K562 (cell line): Measurements from ENCODE around the gene RTL10. TPM values are rescaled to one million over a fixed set of nuclear protein-coding genes. Genes with fewer than 3 reads are reported as not detected.

Source experiments
- ATAC-seq: fragments of 200-7000 bp; cut with Tn5 transposase; 3 replicates; pipeline ENCODE4 v1.9.1; 2020; ENCODE audit warnings: moderate library complexity
- BruUV-seq: library from RNA; stranded (reverse); fragments of 400-500 nt; replicated peaks from 2 replicates; lab custom pipeline; 2021; lab: Mats Ljungman, UMichigan
- CTCF ChIA-PET: fragments of 300-600 bp; formaldehyde crosslinking; extraction: SDS; loops from one replicate; lab custom pipeline; 2021; ENCODE audit warnings: low intra/inter-chr PET ratio; lab: Yijun Ruan, JAX
- POLR2A ChIA-PET: fragments of 300-600, 350-650 bp; sonication (Branson Sonifier 250); formaldehyde crosslinking; extraction: SDS; loops from one replicate; lab custom pipeline; 2021; ENCODE audit warnings: antibody characterized with exemption, inconsistent platforms; lab: Yijun Ruan, JAX
- DNase-seq, 4 experiments: peaks; one replicate each; pipeline versions ENCODE4 v3.0.0 to v3.0.0-alpha.2; 2011 to 2018; ENCODE audit warnings: low spot score in 3 of 4, mixed read lengths in 3 of 4; ENCODE audit errors: extremely low read depth in 1 of 4
- FAIRE-seq: peaks from 2 replicates; lab custom pipeline; 2011; peaks lifted over from hg19 to GRCh38; lab: Jason Lieb, UNC
- H2AFZ ChIP-seq: 2 replicates; pipeline ENCODE4 v1.6.0; 2011; ENCODE audit warnings: low read depth, low read length, control low read depth, inconsistent platforms
- H3K27ac ChIP-seq: fragments of 200-600 bp; 3 replicates; pipeline ENCODE4 v1.8.0; 2011; ENCODE audit warnings: low read depth, mild to moderate bottlenecking, control low read depth, inconsistent platforms, low read length, moderate library complexity, mixed read lengths; ENCODE audit errors: extremely low read depth
- H3K27me3 ChIP-seq, 2 experiments: fragments of 300-600 bp in 1 of 2; 2 replicates in 1 of 2; 3 replicates in 1 of 2; pipeline versions ENCODE4 v1.6.0 to v1.8.0; 2011; ENCODE audit warnings: inconsistent platforms in 2 of 2, low read length in 2 of 2, mild to moderate bottlenecking in 1 of 2, mixed read lengths in 1 of 2, moderate library complexity in 1 of 2; ENCODE audit not compliant: control insufficient read depth in 2 of 2, insufficient read depth in 2 of 2
- H3K36me3 ChIP-seq: fragments of 300-600 bp; 3 replicates; pipeline ENCODE4 v1.8.0; 2011; ENCODE audit warnings: mild to moderate bottlenecking, low read length, inconsistent platforms; ENCODE audit not compliant: control insufficient read depth, insufficient read depth
- H3K4me1 ChIP-seq, 2 experiments: fragments of 200-600 bp in 1 of 2; replicated peaks in 1 of 2; 2 replicates in 1 of 2; 3 replicates in 1 of 2; pipeline versions ENCODE4 v1.5.1 to v1.8.0; 2011; ENCODE audit warnings: inconsistent platforms in 2 of 2, low read length in 2 of 2, mild to moderate bottlenecking in 1 of 2, mixed read lengths in 1 of 2, moderate library complexity in 1 of 2; ENCODE audit not compliant: control insufficient read depth in 2 of 2, insufficient read depth in 2 of 2
- H3K4me2 ChIP-seq: 2 replicates; pipeline ENCODE4 v1.6.1; 2011; ENCODE audit warnings: low read length, control low read depth, inconsistent platforms, mixed read lengths; ENCODE audit not compliant: insufficient read depth
- H3K4me3 ChIP-seq: fragments of 200-600 bp; sonication (generic), shearing (Covaris generic); 2 replicates; pipeline ENCODE4 v1.5.1; 2016; ENCODE audit warnings: control low read depth, inconsistent platforms
- H3K79me2 ChIP-seq: fragments of 200-600 bp; 3 replicates; pipeline ENCODE4 v1.8.0; 2011; ENCODE audit warnings: low read length, inconsistent platforms; ENCODE audit not compliant: control insufficient read depth, insufficient read depth
- H3K9ac ChIP-seq, 2 experiments: 2 replicates each; pipeline versions ENCODE4 v1.6.0 to v1.6.1; 2011; ENCODE audit warnings: low read depth in 2 of 2, low read length in 2 of 2, control low read depth in 1 of 2, inconsistent platforms in 1 of 2, mild to moderate bottlenecking in 1 of 2, mixed read lengths in 1 of 2; ENCODE audit not compliant: insufficient read depth in 1 of 2
- H3K9me1 ChIP-seq: one replicate; pipeline ENCODE4 v1.6.0; 2011; ENCODE audit warnings: inconsistent platforms, mild to moderate bottlenecking, low read length, moderate library complexity; ENCODE audit not compliant: control insufficient read depth, insufficient read depth
- H3K9me3 ChIP-seq: replicated peaks from 2 replicates; pipeline ENCODE4 v1.5.1; 2011; ENCODE audit warnings: low read depth, low read length, inconsistent platforms; ENCODE audit not compliant: control insufficient read depth, insufficient read depth
- H4K20me1 ChIP-seq: replicated peaks from 2 replicates; pipeline ENCODE4 v1.6.1; 2011; ENCODE audit warnings: low read length, inconsistent platforms, mixed read lengths; ENCODE audit not compliant: control insufficient read depth, insufficient read depth
- ATF2 ChIP-seq: sonication (generic); formaldehyde crosslinking; IDR thresholded peaks from 2 replicates; pipeline ENCODE4 v1.8.1; 2022; ENCODE audit warnings: missing genetic modification reagents
- CC2D1A ChIP-seq: fragments of 450-650 bp; IDR thresholded peaks from 2 replicates; pipeline ENCODE4 v1.6.1; 2017; ENCODE audit warnings: mild to moderate bottlenecking
- HMGN3 ChIP-seq: IDR thresholded peaks from 2 replicates; pipeline ENCODE4 v1.6.1; 2011; ENCODE audit warnings: borderline replicate concordance, low read depth, mild to moderate bottlenecking, mixed read lengths, low read length; ENCODE audit not compliant: insufficient read length; ENCODE audit errors: extremely low read depth
- PHF8 ChIP-seq: fragments of 200-600 bp; sonication (generic); IDR thresholded peaks from 2 replicates; pipeline ENCODE4 v1.6.1; 2012; ENCODE audit warnings: mixed run types, mild to moderate bottlenecking, inconsistent platforms, low read length, moderate library complexity, borderline replicate concordance
- PRMT5 ChIP-seq: sonication (generic); formaldehyde crosslinking; IDR thresholded peaks from 2 replicates; pipeline ENCODE4 v1.5.0; 2020; ENCODE audit warnings: missing genetic modification reagents
- SREBF1 ChIP-seq: fragments of 150-350 bp; IDR thresholded peaks from 2 replicates; pipeline ENCODE4 v1.6.1; 2014; ENCODE audit warnings: antibody characterized with exemption, low read depth, low read length, borderline replicate concordance
- TAF15 ChIP-seq: fragments of 200-400 bp; formaldehyde crosslinking; IDR thresholded peaks from 2 replicates; pipeline ENCODE4 v1.6.1; 2017; ENCODE audit warnings: mild to moderate bottlenecking, low read depth, low read length, moderate library complexity
- WGBS: fragments of 100-300 bp; shearing (Covaris generic); methylation state at CpG from one replicate; pipeline ENCODE4 v1.1.6; 2016; ENCODE audit warnings: low coverage, mixed read lengths; ENCODE audit not compliant: insufficient coverage; ENCODE audit errors: missing lambda C conversion rate; 5-methylcytosine and 5-hydroxymethylcytosine counted together
- in situ Hi-C: fragments of 300-500 bp; cut with MboI; formaldehyde crosslinking; loops from 4 replicates; pipeline ENCODE4 v1.15.0; 2018; ENCODE audit warnings: inconsistent platforms, mixed read lengths
- intact Hi-C: fragments of 100-400 bp; cut with micrococcal nuclease; formaldehyde crosslinking; loops from 2 replicates; pipeline ENCODE4 v1.14.2; 2022
- polyA plus RNA-seq, 8 experiments: library from polyadenylated mRNA; depleted of rRNA in 4 of 8; stranded (reverse) in 5 of 8; unstranded in 3 of 8; fragments of >200 nt; fragmentation: Nextera tagmentation in 2 of 8; fragmentation: Illumina TruSeq in 1 of 8; extraction: Ambion mirVana in 2 of 8; extraction: Trizol in 1 of 8; gene quantifications; 2 replicates each; pipeline versions ENCODE4 v1.2.1 to v1.2.3, GENCODE V29; 2011 to 2014; ENCODE audit warnings: inconsistent platforms in 1 of 8, missing spikeins in 1 of 8
- total RNA-seq, 7 experiments: library from RNA; depleted of rRNA in 6 of 7; stranded (reverse); fragments of >200 nt in 6 of 7; fragmentation: Illumina TruSeq in 2 of 7; extraction: Trizol in 2 of 7; gene quantifications; 2 replicates each; pipeline versions ENCODE4 v1.2.1 to v1.2.3, GENCODE V29; 2011 to 2021; ENCODE audit warnings: low replicate concordance in 1 of 7
- TF ChIP-seq, protein P1 (sequence below): fragments of 200-600 bp; sonication (generic); IDR thresholded peaks from one replicate; pipeline ENCODE4 v1.6.1; 2012; ENCODE audit warnings: mild to moderate bottlenecking, low read depth, low read length, inconsistent platforms

The RTL10 gene
- total and polyA plus RNA-seq, 9 of the 15 experiments (the other 6 are each of a cell fraction or from before 2014, with no cell fraction given): 19.8 to 75.5 (median 32.5) TPM

- ATAC-seq: no peak
- Histone ChIP-seq H3K9ac (peak overlapping the region in 1 of 2 experiments; percentile 53; a peak in 2 of 4 replicates), H3K79me2 (peaks cover 10% of the 10 kb centered on the region), H3K4me3 (no peak overlapping the region), H3K4me1 (peaks cover 0 to 49% of the 10 kb centered on the region in 2 experiments; a peak in 2 of 5 replicates), H4K20me1 (peaks cover 35% of the 10 kb centered on the region), H3K9me1 (peaks cover 6% of the 10 kb centered on the region), H2AFZ (no peak overlapping the region), H3K36me3 (peaks cover 20% of the 10 kb centered on the region), H3K4me2 (no peak overlapping the region), H3K27me3 (no peaks in the 10 kb centered on the region), H3K9me3 (peaks cover 5% of the 10 kb centered on the region; the same call in 1 of the 2 replicates), H3K27ac (no peak overlapping the region)
- ChIA-PET POLR2A (interaction anchor here (0.6 to 13.6 kb wide), 6 partner anchors 7 to 132 kb away, joined by 3 to 247 read pairs (median 30); partner anchors contain the start of genes GNB1L and RTL10), CTCF (interaction anchor here (0.6 kb wide), 1 partner anchor 12 kb away, joined by 3 read pairs; no protein-coding TSS in a partner anchor)
- FAIRE-seq: no peak
- peak in 1 of 4 experiments; percentile 21 for DNase-seq
- in situ Hi-C loops (no loop called here), intact Hi-C loops (no loop called here)
- BruUV-seq: no TSS peak
- WGBS: 70% methylated on average over 11 of the region's 11 CpGs
- TF ChIP-seq TAF15 (peak; percentile 79; the same call in 1 of the 2 replicates), PHF8 (peak; percentile 21; the same call in 1 of the 2 replicates), PRMT5 (CRISPR knock-in tag) (peak; percentile 37; the same call in 1 of the 2 replicates), SREBF1 (no peak), HMGN3 (peak; percentile 23), ATF2 (CRISPR knock-in tag) (no peak), CC2D1A (no peak)
- TF ChIP-seq, protein P1, sequence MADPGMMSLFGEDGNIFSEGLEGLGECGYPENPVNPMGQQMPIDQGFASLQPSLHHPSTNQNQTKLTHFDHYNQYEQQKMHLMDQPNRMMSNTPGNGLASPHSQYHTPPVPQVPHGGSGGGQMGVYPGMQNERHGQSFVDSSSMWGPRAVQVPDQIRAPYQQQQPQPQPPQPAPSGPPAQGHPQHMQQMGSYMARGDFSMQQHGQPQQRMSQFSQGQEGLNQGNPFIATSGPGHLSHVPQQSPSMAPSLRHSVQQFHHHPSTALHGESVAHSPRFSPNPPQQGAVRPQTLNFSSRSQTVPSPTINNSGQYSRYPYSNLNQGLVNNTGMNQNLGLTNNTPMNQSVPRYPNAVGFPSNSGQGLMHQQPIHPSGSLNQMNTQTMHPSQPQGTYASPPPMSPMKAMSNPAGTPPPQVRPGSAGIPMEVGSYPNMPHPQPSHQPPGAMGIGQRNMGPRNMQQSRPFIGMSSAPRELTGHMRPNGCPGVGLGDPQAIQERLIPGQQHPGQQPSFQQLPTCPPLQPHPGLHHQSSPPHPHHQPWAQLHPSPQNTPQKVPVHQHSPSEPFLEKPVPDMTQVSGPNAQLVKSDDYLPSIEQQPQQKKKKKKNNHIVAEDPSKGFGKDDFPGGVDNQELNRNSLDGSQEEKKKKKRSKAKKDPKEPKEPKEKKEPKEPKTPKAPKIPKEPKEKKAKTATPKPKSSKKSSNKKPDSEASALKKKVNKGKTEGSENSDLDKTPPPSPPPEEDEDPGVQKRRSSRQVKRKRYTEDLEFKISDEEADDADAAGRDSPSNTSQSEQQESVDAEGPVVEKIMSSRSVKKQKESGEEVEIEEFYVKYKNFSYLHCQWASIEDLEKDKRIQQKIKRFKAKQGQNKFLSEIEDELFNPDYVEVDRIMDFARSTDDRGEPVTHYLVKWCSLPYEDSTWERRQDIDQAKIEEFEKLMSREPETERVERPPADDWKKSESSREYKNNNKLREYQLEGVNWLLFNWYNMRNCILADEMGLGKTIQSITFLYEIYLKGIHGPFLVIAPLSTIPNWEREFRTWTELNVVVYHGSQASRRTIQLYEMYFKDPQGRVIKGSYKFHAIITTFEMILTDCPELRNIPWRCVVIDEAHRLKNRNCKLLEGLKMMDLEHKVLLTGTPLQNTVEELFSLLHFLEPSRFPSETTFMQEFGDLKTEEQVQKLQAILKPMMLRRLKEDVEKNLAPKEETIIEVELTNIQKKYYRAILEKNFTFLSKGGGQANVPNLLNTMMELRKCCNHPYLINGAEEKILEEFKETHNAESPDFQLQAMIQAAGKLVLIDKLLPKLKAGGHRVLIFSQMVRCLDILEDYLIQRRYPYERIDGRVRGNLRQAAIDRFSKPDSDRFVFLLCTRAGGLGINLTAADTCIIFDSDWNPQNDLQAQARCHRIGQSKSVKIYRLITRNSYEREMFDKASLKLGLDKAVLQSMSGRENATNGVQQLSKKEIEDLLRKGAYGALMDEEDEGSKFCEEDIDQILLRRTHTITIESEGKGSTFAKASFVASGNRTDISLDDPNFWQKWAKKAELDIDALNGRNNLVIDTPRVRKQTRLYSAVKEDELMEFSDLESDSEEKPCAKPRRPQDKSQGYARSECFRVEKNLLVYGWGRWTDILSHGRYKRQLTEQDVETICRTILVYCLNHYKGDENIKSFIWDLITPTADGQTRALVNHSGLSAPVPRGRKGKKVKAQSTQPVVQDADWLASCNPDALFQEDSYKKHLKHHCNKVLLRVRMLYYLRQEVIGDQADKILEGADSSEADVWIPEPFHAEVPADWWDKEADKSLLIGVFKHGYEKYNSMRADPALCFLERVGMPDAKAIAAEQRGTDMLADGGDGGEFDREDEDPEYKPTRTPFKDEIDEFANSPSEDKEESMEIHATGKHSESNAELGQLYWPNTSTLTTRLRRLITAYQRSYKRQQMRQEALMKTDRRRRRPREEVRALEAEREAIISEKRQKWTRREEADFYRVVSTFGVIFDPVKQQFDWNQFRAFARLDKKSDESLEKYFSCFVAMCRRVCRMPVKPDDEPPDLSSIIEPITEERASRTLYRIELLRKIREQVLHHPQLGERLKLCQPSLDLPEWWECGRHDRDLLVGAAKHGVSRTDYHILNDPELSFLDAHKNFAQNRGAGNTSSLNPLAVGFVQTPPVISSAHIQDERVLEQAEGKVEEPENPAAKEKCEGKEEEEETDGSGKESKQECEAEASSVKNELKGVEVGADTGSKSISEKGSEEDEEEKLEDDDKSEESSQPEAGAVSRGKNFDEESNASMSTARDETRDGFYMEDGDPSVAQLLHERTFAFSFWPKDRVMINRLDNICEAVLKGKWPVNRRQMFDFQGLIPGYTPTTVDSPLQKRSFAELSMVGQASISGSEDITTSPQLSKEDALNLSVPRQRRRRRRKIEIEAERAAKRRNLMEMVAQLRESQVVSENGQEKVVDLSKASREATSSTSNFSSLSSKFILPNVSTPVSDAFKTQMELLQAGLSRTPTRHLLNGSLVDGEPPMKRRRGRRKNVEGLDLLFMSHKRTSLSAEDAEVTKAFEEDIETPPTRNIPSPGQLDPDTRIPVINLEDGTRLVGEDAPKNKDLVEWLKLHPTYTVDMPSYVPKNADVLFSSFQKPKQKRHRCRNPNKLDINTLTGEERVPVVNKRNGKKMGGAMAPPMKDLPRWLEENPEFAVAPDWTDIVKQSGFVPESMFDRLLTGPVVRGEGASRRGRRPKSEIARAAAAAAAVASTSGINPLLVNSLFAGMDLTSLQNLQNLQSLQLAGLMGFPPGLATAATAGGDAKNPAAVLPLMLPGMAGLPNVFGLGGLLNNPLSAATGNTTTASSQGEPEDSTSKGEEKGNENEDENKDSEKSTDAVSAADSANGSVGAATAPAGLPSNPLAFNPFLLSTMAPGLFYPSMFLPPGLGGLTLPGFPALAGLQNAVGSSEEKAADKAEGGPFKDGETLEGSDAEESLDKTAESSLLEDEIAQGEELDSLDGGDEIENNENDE: peak; percentile 15
Observed at GRCh38 chr22:19843857-19844376, 10.8 kb downstream of the RTL10 start.
